GM12873 (cell line): ENCODE measurements around the gene PLGLB1.
A peak's percentile ranks its signal among the peaks of the same experiment; 100 is the strongest.
"Not testable (repeated sequence)": the region's sequence is repeated elsewhere in the genome, so short reads cannot be mapped to it uniquely, and the experiment has no call there.

ENCODE experiments used
- CTCF ChIP-seq: IDR thresholded peaks from 2 replicates; pipeline ENCODE4 v1.5.1; 2012; ENCODE audit warnings: low read depth, mild to moderate bottlenecking, moderate library complexity, low read length, control low read depth; ENCODE audit not compliant: insufficient read depth; ENCODE audit errors: missing control alignments

The PLGLB1 gene

GRCh38 chr2:87021744-87022143 lies at the start of gene PLGLB1:
Gene PLGLB1 (minus strand): TSS chr2:87021844. CDS start chr2:87021783, 61 bp downstream.
- not testable (repeated sequence) for TF ChIP-seq CTCF

GRCh38 chr2:87041321-87041978 lies 19.8 kb upstream of the PLGLB1 start:
- peak; percentile 11 for TF ChIP-seq CTCF
